Lower lobe of right lung (tissue), 2 donors: ENCODE data around the gene TSC22D4. TPM values are rescaled to one million over a fixed set of nuclear protein-coding genes. Genes with fewer than 3 reads are reported as not detected.

Experiments used
- ATAC-seq, 2 donors: fragments of 200-7000 bp; cut with Tn5 transposase; one replicate each; pipeline ENCODE4 v1.9.1; 2020 to 2022; ENCODE audit warnings: mild to moderate bottlenecking in 2 of 2, moderate library complexity in 2 of 2
- DNase-seq: peaks from one replicate; pipeline ENCODE4 v3.0.0-alpha.2; 2020
- H3K27ac ChIP-seq: fragments of 200-600 bp; one replicate; pipeline ENCODE4 v1.8.0; 2022
- H3K27me3 ChIP-seq: fragments of 200-600 bp; one replicate; pipeline ENCODE4 v1.8.0; 2022; ENCODE audit warnings: low read depth
- H3K36me3 ChIP-seq: fragments of 200-600 bp; one replicate; pipeline ENCODE4 v1.8.0; 2022; ENCODE audit warnings: mild to moderate bottlenecking
- H3K4me1 ChIP-seq: fragments of 200-600 bp; one replicate; pipeline ENCODE4 v1.8.0; 2022
- H3K4me3 ChIP-seq: fragments of 200-600 bp; one replicate; pipeline ENCODE4 v1.8.0; 2022; ENCODE audit warnings: mild to moderate bottlenecking
- H3K9me3 ChIP-seq: fragments of 200-600 bp; one replicate; pipeline ENCODE4 v1.8.0; 2022
- intact Hi-C: fragments of 100-400 bp; cut with DNase I; formaldehyde crosslinking; loops from one replicate; pipeline ENCODE4 v1.11.0; 2022
- total RNA-seq: library from RNA; stranded (reverse); fragmentation: NEBNext Ultra II Directional; extraction: Animal tissue kit (Norgen Biotek cat#: 25700); gene quantifications from one replicate; pipeline ENCODE4 v1.2.1, GENCODE V29; 2021
- TF ChIP-seq, protein P1 (sequence below): fragments of 200-600 bp; IDR thresholded peaks from one replicate; pipeline ENCODE4 v1.8.0; 2022; ENCODE audit warnings: antibody characterized with exemption, mild to moderate bottlenecking
- donor health status: DM: no; HTN: yes; CAD: no; lungs with severe emphysema.

The TSC22D4 gene
- total RNA-seq, 1 donor from 2014 or later: 53.6 TPM

GRCh38 chr7:100472854-100473499 is 6.0 kb downstream of the TSC22D4 start:
- DNase-seq (no peak), ATAC-seq (peak; percentile 31 to 74)
- H3K4me1 ChIP-seq: peaks cover 47% of the 10 kb centered on the region
- intact Hi-C loops: no loop called here
- no peaks in the 10 kb centered on the region for H3K9me3 ChIP-seq
- H3K27me3 ChIP-seq: no peaks in the 10 kb centered on the region
- peak overlapping the region; percentile 64 for H3K27ac ChIP-seq
- H3K4me3 ChIP-seq: peak overlapping the region; percentile 21
- peaks cover 53% of the 10 kb centered on the region for H3K36me3 ChIP-seq
- TF ChIP-seq, protein P1, sequence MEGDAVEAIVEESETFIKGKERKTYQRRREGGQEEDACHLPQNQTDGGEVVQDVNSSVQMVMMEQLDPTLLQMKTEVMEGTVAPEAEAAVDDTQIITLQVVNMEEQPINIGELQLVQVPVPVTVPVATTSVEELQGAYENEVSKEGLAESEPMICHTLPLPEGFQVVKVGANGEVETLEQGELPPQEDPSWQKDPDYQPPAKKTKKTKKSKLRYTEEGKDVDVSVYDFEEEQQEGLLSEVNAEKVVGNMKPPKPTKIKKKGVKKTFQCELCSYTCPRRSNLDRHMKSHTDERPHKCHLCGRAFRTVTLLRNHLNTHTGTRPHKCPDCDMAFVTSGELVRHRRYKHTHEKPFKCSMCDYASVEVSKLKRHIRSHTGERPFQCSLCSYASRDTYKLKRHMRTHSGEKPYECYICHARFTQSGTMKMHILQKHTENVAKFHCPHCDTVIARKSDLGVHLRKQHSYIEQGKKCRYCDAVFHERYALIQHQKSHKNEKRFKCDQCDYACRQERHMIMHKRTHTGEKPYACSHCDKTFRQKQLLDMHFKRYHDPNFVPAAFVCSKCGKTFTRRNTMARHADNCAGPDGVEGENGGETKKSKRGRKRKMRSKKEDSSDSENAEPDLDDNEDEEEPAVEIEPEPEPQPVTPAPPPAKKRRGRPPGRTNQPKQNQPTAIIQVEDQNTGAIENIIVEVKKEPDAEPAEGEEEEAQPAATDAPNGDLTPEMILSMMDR: no peak

GRCh38 chr7:100472121-100472851 is 6.7 kb downstream of the TSC22D4 start:
- DNase-seq (peak; percentile 74), ATAC-seq (peak; percentile 60 to 64)
- Histone ChIP-seq H3K27me3 (no peaks in the 10 kb centered on the region), H3K27ac (peak overlapping the region; percentile 64), H3K36me3 (peaks cover 60% of the 10 kb centered on the region), H3K4me3 (peak overlapping the region; percentile 21), H3K4me1 (peaks cover 44% of the 10 kb centered on the region), H3K9me3 (no peaks in the 10 kb centered on the region)
- TF ChIP-seq, protein P1: no peak
- intact Hi-C loops: no loop called here

DNA sequence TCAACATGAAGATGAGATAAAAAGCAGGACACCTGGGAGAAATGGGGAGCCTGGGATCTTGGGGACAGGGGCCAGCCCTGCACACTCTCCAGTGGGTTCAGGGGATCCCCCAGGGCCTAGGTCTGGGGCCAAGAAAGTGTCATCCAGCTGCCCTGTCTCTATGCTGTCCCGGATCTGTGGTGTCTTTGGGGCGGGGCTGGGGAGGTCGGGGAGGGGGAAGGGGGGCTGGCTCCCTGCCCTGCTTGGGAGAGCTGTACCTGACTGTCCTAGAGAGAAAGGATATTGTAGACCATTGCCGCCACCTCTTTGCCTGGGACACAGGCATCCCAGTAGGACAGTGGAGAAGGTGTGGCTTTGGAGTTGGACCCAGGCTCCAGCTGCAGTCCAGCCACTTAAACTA is 8.0 kb downstream of the TSC22D4 start:
- Histone ChIP-seq H3K36me3 (peaks cover 61% of the 10 kb centered on the region), H3K27ac (no peak overlapping the region), H3K4me3 (no peak overlapping the region), H3K9me3 (no peaks in the 10 kb centered on the region), H3K27me3 (no peaks in the 10 kb centered on the region), H3K4me1 (peaks cover 39% of the 10 kb centered on the region)
- ATAC-seq (no peak), DNase-seq (no peak)
- TF ChIP-seq, protein P1: no peak
- intact Hi-C loops: no loop called here

DNA sequence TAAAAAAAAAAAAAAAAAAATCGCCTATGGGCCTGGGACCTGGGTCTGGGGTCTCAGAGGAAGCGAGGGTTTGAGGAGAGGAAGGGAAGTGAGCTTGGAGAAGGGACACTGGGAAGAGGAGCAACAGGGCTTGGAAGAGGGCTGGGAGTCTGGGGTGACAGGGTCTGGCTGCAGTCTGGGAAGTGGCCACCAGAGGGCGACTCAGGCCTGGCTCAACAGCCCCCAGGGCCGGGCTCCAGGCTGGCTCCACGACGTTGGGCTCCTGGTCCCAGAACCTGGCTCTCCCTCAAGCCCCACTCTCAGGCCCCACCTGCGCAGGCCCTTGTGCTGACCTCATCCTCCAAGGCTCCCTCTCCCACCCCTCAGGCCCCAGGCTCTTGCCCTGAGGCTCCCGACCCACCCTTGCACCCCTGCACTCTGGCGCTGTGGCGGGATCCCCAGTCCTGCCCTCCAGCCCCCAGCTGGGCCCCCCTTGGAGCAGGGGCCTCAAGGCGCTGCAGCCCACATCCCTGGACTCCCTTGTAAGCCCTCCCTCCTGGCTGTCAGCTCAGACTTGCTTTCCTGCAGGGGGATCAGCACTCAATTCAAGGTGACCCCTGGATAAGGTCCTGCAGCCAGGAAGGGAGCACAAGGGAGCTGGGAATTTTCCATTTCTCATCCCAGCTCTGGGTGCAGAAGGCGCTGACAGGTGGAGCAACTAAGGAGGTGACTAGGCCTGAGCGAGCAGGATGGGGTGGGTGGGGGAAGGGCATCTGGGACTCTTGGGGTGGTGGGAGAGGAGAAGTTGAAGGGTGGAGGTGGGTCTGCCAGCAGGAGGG is 9.6 kb downstream of the TSC22D4 start:
- peaks cover 57% of the 10 kb centered on the region for H3K36me3 ChIP-seq
- no peak overlapping the region for H3K4me3 ChIP-seq
- peaks cover 38% of the 10 kb centered on the region for H3K4me1 ChIP-seq
- no peaks in the 10 kb centered on the region for H3K9me3 ChIP-seq
- H3K27ac ChIP-seq: no peak overlapping the region
- TF ChIP-seq, protein P1: peak; percentile 94
- H3K27me3 ChIP-seq: no peaks in the 10 kb centered on the region
- ATAC-seq (peak; percentile 81 to 88), DNase-seq (peak; percentile 91)
- intact Hi-C loops: no loop called here

DNA sequence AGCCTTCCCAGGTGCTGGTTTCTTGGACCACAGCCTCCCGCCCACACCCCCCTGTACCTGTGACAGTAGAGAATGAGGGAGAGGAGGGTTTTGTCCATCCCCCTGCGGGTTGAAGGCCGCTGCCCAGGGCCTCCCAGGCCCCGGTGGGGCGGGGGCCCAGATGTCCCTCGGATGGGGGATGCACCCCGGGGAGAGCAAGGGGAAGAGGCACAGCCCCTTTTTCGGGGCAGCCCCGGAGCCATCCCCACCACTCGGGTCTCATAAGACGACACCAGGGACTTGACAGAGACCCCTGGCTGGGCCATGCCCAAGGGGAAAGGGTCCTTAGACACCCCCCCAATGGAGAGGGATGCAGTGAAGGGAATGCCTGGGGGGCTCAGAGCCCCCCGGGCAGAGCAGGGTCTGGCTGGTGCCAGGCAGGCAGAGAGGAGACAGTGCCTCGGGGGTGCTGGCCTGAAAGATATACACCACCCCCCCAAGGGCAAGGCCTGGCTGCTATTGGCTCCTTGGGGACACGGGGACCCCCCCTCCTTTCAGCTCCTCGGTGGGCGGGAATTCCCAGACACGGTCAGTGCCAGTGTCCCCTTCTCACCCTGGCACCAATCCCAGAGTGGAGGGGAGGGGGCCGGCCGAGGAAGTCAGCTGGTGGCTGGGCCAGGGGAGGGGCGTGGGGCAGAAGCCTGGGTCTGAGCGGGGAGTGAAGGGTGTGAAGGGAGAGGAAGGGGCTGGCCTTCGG is 11.2 kb downstream of the TSC22D4 start:
- peaks cover 28% of the 10 kb centered on the region for H3K4me1 ChIP-seq
- no peaks in the 10 kb centered on the region for H3K9me3 ChIP-seq
- DNase-seq (no peak), ATAC-seq (no peak)
- TF ChIP-seq, protein P1: no peak
- H3K27ac ChIP-seq: no peak overlapping the region
- H3K4me3 ChIP-seq: no peak overlapping the region
- H3K36me3 ChIP-seq: peaks cover 47% of the 10 kb centered on the region
- H3K27me3 ChIP-seq: no peaks in the 10 kb centered on the region
- intact Hi-C loops: no loop called here
